HEK293 (cell line): ENCODE measurements around the gene UMAD1.

Experiments
- CTCF ChIA-PET: fragments of 350-600 bp; formaldehyde crosslinking; extraction: SDS; loops from one replicate; lab custom pipeline; 2021; ENCODE audit warnings: antibody characterized with exemption; lab: Yijun Ruan, JAX
- POLR2A ChIA-PET: fragments of 300-600 bp; formaldehyde crosslinking; extraction: SDS; loops from one replicate; lab custom pipeline; 2020; ENCODE audit warnings: antibody characterized with exemption, inconsistent platforms; lab: Yijun Ruan, JAX
- H3K27ac ChIP-seq: fragments of 200-500 bp; sonication (Bioruptor generic); 2 replicates; pipeline ENCODE4 v1.5.1; 2014; ENCODE audit warnings: low read depth, low read length, control low read depth, inconsistent platforms; ENCODE audit errors: extremely low read depth
- H3K36me3 ChIP-seq, 2 experiments: fragments of 200-500 bp in 1 of 2; sonication (Bioruptor generic) in 1 of 2; 1 replicate in 1 of 2; 2 replicates in 1 of 2; pipeline ENCODE4 v1.5.1; 2014 to 2017; ENCODE audit warnings: inconsistent platforms in 2 of 2, low read length in 2 of 2; ENCODE audit not compliant: control insufficient read depth in 2 of 2, insufficient read depth in 1 of 2
- H3K4me1 ChIP-seq: fragments of 200-500 bp; sonication (Bioruptor generic); 2 replicates; pipeline ENCODE4 v1.5.1; 2014; ENCODE audit warnings: mild to moderate bottlenecking, low read length, inconsistent platforms; ENCODE audit not compliant: control insufficient read depth, insufficient read depth
- H3K4me3 ChIP-seq: 2 replicates; pipeline ENCODE4 v1.5.1; 2011; ENCODE audit warnings: low read depth, mild to moderate bottlenecking, control low read depth, low read length, moderate library complexity
- H3K9me3 ChIP-seq: fragments of 200-500 bp; sonication (Bioruptor generic); 2 replicates; pipeline ENCODE4 v1.5.1; 2014; ENCODE audit warnings: low read depth, low read length, inconsistent platforms; ENCODE audit not compliant: control insufficient read depth, insufficient read depth
- GFI1B ChIP-seq: fragments of 450-650 bp; formaldehyde crosslinking; IDR thresholded peaks from 2 replicates; pipeline ENCODE4 v1.5.1; 2016; ENCODE audit warnings: missing biosample characterization, missing genetic modification characterization
- HOXC10 ChIP-seq: sonication (generic); formaldehyde crosslinking; IDR thresholded peaks from 2 replicates; pipeline ENCODE4 v1.8.1; 2023; ENCODE audit warnings: mild to moderate bottlenecking, missing genetic modification reagents
- OVOL3 ChIP-seq: fragments of 450-650 bp; formaldehyde crosslinking; IDR thresholded peaks from 2 replicates; pipeline ENCODE4 v1.5.1; 2016; ENCODE audit warnings: missing biosample characterization, missing genetic modification characterization
- REPIN1 ChIP-seq: fragments of 450-650 bp; formaldehyde crosslinking; IDR thresholded peaks from 2 replicates; pipeline ENCODE4 v1.5.1; 2017; ENCODE audit warnings: missing biosample characterization, missing genetic modification characterization, low read depth
- SCRT2 ChIP-seq: fragments of 450-650 bp; formaldehyde crosslinking; IDR thresholded peaks from 2 replicates; pipeline ENCODE4 v1.5.1; 2016; ENCODE audit warnings: missing biosample characterization, missing genetic modification characterization
- ZBTB48 ChIP-seq: fragments of 450-650 bp; formaldehyde crosslinking; IDR thresholded peaks from 2 replicates; pipeline ENCODE4 v1.5.1; 2016; ENCODE audit warnings: missing biosample characterization, missing genetic modification characterization
- ZNF155 ChIP-seq: fragments of 450-650 bp; formaldehyde crosslinking; IDR thresholded peaks from 2 replicates; pipeline ENCODE4 v1.5.1; 2016; ENCODE audit warnings: missing biosample characterization, missing genetic modification characterization
- ZNF169 ChIP-seq: fragments of 450-650 bp; formaldehyde crosslinking; IDR thresholded peaks from 2 replicates; pipeline ENCODE4 v1.5.1; 2016; ENCODE audit warnings: missing biosample characterization, missing genetic modification characterization
- ZNF2 ChIP-seq: fragments of 450-650 bp; formaldehyde crosslinking; IDR thresholded peaks from 2 replicates; pipeline ENCODE4 v1.5.1; 2016; ENCODE audit warnings: missing biosample characterization, missing genetic modification characterization
- ZNF302 ChIP-seq: fragments of 450-650 bp; formaldehyde crosslinking; IDR thresholded peaks from 2 replicates; pipeline ENCODE4 v1.5.1; 2016; ENCODE audit warnings: missing biosample characterization, missing genetic modification characterization, low read depth
- ZNF529 ChIP-seq: fragments of 450-650 bp; formaldehyde crosslinking; IDR thresholded peaks from 2 replicates; pipeline ENCODE4 v1.5.1; 2017; ENCODE audit warnings: missing genetic modification characterization, missing biosample characterization; ENCODE audit not compliant: insufficient replicate concordance
- ZNF624 ChIP-seq: fragments of 450-650 bp; formaldehyde crosslinking; IDR thresholded peaks from 2 replicates; pipeline ENCODE4 v1.5.1; 2017; ENCODE audit warnings: missing biosample characterization, missing genetic modification characterization
- ZNF654 ChIP-seq: fragments of 450-650 bp; formaldehyde crosslinking; IDR thresholded peaks from 2 replicates; pipeline ENCODE4 v1.5.1; 2016; ENCODE audit warnings: low read depth, missing biosample characterization, missing genetic modification characterization
- ZNF777 ChIP-seq: fragments of 450-650 bp; formaldehyde crosslinking; IDR thresholded peaks from 2 replicates; pipeline ENCODE4 v1.5.1; 2017; ENCODE audit warnings: missing biosample characterization, missing genetic modification characterization, borderline replicate concordance
- ZSCAN23 ChIP-seq: fragments of 450-650 bp; formaldehyde crosslinking; IDR thresholded peaks from 2 replicates; pipeline ENCODE4 v1.5.1; 2016; ENCODE audit warnings: missing biosample characterization, missing genetic modification characterization
- TF ChIP-seq, protein P1 (sequence below): fragments of 450-650 bp; formaldehyde crosslinking; IDR thresholded peaks from 2 replicates; pipeline ENCODE4 v1.5.1; 2016; ENCODE audit warnings: missing biosample characterization, missing genetic modification characterization, borderline replicate concordance
- TF ChIP-seq, protein P2 (sequence below): fragments of 450-650 bp; formaldehyde crosslinking; IDR thresholded peaks from 2 replicates; pipeline ENCODE4 v1.5.1; 2016; ENCODE audit warnings: missing biosample characterization, missing genetic modification characterization, borderline replicate concordance
- TF ChIP-seq, protein P3 (sequence below): fragments of 450-650 bp; formaldehyde crosslinking; IDR thresholded peaks from 2 replicates; pipeline ENCODE4 v1.5.1; 2017; ENCODE audit warnings: missing biosample characterization, missing genetic modification characterization
- TF ChIP-seq, protein P4 (sequence below): fragments of 450-650 bp; formaldehyde crosslinking; IDR thresholded peaks from 2 replicates; pipeline ENCODE4 v1.5.1; 2016; ENCODE audit warnings: missing biosample characterization, missing genetic modification characterization

Gene UMAD1

DNA sequence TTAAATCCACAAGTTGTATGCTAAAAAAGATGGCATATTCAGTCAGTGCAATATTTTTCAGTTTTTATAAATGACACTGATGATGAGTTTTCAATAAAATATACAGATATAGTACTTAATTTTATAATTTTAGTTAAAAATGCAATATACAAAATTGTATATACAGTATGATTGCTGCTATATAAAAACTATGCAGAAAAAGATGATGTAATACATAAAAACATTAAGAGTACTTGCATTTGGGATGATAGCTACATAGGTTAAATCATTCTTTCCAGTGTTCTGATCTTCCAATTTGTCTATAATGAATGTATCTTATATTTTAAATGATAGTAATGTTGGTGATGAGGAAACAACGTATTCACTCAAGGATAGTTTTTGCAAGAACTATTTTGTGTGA, 169.8 kb downstream of the UMAD1 start:
- Histone ChIP-seq H3K9me3 (no peaks in the 10 kb centered on the region), H3K4me1 (peaks cover 10% of the 10 kb centered on the region; the same call in 1 of the 2 replicates), H3K27ac (no peak overlapping the region), H3K36me3 (no peaks in the 10 kb centered on the region), H3K4me3 (no peak overlapping the region)
- POLR2A ChIA-PET: no interaction called here
- TF ChIP-seq, protein P1, sequence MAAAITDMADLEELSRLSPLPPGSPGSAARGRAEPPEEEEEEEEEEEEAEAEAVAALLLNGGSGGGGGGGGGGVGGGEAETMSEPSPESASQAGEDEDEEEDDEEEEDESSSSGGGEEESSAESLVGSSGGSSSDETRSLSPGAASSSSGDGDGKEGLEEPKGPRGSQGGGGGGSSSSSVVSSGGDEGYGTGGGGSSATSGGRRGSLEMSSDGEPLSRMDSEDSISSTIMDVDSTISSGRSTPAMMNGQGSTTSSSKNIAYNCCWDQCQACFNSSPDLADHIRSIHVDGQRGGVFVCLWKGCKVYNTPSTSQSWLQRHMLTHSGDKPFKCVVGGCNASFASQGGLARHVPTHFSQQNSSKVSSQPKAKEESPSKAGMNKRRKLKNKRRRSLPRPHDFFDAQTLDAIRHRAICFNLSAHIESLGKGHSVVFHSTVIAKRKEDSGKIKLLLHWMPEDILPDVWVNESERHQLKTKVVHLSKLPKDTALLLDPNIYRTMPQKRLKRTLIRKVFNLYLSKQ (tag by site-specific recombination): no peak
- TF ChIP-seq REPIN1 (tag by site-specific recombination): no peak
- TF ChIP-seq ZNF624 (tag by site-specific recombination): no peak
- no peak for TF ChIP-seq ZSCAN23 (tag by site-specific recombination)
- no peak for TF ChIP-seq OVOL3 (tag by site-specific recombination)
- no peak for TF ChIP-seq ZBTB48 (tag by site-specific recombination)
- TF ChIP-seq ZNF302: no peak
- no peak for TF ChIP-seq ZNF529 (tag by site-specific recombination)
- TF ChIP-seq ZNF2: no peak
- TF ChIP-seq ZNF777 (tag by site-specific recombination): no peak
- no peak for TF ChIP-seq GFI1B (tag by site-specific recombination)
- TF ChIP-seq HOXC10 (CRISPR knock-in tag): no peak
- TF ChIP-seq, protein P2, sequence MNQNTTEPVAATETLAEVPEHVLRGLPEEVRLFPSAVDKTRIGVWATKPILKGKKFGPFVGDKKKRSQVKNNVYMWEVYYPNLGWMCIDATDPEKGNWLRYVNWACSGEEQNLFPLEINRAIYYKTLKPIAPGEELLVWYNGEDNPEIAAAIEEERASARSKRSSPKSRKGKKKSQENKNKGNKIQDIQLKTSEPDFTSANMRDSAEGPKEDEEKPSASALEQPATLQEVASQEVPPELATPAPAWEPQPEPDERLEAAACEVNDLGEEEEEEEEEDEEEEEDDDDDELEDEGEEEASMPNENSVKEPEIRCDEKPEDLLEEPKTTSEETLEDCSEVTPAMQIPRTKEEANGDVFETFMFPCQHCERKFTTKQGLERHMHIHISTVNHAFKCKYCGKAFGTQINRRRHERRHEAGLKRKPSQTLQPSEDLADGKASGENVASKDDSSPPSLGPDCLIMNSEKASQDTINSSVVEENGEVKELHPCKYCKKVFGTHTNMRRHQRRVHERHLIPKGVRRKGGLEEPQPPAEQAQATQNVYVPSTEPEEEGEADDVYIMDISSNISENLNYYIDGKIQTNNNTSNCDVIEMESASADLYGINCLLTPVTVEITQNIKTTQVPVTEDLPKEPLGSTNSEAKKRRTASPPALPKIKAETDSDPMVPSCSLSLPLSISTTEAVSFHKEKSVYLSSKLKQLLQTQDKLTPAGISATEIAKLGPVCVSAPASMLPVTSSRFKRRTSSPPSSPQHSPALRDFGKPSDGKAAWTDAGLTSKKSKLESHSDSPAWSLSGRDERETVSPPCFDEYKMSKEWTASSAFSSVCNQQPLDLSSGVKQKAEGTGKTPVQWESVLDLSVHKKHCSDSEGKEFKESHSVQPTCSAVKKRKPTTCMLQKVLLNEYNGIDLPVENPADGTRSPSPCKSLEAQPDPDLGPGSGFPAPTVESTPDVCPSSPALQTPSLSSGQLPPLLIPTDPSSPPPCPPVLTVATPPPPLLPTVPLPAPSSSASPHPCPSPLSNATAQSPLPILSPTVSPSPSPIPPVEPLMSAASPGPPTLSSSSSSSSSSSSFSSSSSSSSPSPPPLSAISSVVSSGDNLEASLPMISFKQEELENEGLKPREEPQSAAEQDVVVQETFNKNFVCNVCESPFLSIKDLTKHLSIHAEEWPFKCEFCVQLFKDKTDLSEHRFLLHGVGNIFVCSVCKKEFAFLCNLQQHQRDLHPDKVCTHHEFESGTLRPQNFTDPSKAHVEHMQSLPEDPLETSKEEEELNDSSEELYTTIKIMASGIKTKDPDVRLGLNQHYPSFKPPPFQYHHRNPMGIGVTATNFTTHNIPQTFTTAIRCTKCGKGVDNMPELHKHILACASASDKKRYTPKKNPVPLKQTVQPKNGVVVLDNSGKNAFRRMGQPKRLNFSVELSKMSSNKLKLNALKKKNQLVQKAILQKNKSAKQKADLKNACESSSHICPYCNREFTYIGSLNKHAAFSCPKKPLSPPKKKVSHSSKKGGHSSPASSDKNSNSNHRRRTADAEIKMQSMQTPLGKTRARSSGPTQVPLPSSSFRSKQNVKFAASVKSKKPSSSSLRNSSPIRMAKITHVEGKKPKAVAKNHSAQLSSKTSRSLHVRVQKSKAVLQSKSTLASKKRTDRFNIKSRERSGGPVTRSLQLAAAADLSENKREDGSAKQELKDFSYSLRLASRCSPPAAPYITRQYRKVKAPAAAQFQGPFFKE: no peak
- no peak for TF ChIP-seq ZNF155
- CTCF ChIA-PET: no interaction called here

DNA sequence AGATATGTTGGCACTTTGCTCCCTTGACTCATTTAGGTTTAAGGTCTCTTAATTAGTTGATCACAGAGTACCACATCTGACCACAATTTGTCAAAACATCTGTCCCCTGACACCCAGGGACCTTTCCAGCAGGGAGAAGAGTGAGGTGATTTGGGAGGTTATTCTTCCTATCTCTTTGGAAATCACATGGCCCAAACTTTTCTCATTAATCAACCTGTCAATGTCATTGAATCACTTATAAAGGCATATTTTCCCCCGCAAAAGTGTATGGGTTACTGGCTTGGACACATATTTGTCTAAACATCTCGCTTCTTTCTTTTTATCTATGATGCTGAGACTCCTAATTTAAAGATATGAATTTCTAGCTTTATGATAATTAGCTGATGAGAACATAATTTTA, 170.3 kb downstream of the UMAD1 start:
- no peak for TF ChIP-seq ZNF169
- no peak overlapping the region for H3K27ac ChIP-seq
- no peaks in the 10 kb centered on the region for H3K9me3 ChIP-seq
- no peaks in the 10 kb centered on the region for H3K36me3 ChIP-seq
- no peak overlapping the region for H3K4me3 ChIP-seq
- ChIA-PET POLR2A (no interaction called here), CTCF (no interaction called here)
- peaks cover 10% of the 10 kb centered on the region; the same call in 1 of the 2 replicates for H3K4me1 ChIP-seq

DNA sequence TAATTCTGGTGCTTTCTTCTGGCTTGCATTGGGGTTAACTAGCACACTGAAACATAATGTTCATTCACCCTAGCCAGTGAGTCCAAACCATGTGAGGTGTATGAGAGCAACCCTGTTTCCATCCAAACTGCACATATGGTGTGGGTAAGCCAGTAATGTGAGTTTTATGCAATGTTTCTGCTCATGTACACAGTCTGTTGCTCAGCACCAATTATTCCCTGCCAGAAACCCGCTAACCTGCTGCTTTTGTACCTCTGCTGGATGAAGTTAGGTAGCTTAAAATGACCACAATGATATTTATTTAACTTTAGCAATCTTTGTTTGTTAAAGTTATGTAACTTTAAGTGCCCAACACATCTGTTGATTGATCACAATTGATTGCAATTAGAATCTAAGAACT, 171.6 kb downstream of the UMAD1 start:
- no peak overlapping the region for H3K4me3 ChIP-seq
- ChIA-PET POLR2A (no interaction called here), CTCF (interaction anchor here (0.8 kb wide), 1 partner anchor 47 kb away, joined by 3 read pairs; no protein-coding TSS in a partner anchor)
- H3K27ac ChIP-seq: no peak overlapping the region
- no peaks in the 10 kb centered on the region for H3K9me3 ChIP-seq
- H3K4me1 ChIP-seq: peaks cover 10% of the 10 kb centered on the region; the same call in 1 of the 2 replicates
- H3K36me3 ChIP-seq: no peaks in the 10 kb centered on the region
- no peak for TF ChIP-seq ZNF654 (tag by site-specific recombination)
- TF ChIP-seq, protein P1 (tag by site-specific recombination): no peak
- TF ChIP-seq SCRT2 (tag by site-specific recombination): peak; percentile 25; the same call in 1 of the 2 replicates
- TF ChIP-seq, protein P3, sequence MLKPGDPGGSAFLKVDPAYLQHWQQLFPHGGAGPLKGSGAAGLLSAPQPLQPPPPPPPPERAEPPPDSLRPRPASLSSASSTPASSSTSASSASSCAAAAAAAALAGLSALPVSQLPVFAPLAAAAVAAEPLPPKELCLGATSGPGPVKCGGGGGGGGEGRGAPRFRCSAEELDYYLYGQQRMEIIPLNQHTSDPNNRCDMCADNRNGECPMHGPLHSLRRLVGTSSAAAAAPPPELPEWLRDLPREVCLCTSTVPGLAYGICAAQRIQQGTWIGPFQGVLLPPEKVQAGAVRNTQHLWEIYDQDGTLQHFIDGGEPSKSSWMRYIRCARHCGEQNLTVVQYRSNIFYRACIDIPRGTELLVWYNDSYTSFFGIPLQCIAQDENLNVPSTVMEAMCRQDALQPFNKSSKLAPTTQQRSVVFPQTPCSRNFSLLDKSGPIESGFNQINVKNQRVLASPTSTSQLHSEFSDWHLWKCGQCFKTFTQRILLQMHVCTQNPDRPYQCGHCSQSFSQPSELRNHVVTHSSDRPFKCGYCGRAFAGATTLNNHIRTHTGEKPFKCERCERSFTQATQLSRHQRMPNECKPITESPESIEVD: no peak
- TF ChIP-seq, protein P4, sequence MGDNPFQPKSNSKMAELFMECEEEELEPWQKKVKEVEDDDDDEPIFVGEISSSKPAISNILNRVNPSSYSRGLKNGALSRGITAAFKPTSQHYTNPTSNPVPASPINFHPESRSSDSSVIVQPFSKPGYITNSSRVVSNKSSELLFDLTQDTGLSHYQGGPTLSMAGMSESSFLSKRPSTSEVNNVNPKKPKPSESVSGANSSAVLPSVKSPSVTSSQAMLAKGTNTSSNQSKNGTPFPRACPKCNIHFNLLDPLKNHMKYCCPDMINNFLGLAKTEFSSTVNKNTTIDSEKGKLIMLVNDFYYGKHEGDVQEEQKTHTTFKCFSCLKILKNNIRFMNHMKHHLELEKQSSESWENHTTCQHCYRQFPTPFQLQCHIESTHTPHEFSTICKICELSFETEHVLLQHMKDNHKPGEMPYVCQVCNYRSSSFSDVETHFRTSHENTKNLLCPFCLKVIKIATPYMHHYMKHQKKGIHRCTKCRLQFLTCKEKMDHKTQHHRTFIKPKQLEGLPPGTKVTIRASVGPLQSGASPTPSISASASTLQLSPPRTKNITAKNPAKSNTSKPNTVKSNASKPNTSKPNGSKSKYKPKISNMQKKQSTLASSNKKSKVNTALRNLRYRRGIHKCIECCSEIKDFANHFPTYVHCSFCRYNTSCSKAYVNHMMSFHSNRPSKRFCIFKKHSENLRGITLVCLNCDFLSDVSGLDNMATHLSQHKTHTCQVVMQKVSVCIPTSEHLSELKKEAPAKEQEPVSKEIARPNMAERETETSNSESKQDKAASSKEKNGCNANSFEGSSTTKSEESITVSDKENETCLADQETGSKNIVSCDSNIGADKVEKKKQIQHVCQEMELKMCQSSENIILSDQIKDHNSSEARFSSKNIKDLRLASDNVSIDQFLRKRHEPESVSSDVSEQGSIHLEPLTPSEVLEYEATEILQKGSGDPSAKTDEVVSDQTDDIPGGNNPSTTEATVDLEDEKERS (tag by site-specific recombination): no peak
